DMS114 treated with DMSO at 0.1 percent for 48 hours (cell line): Measurements from ENCODE around the gene GALNS.

Experiments
- DNase-seq: peaks from one replicate; lab custom pipeline; 2025; ENCODE audit not compliant: unreplicated experiment; lab: John Stamatoyannopoulos, UW

Gene GALNS

DNA sequence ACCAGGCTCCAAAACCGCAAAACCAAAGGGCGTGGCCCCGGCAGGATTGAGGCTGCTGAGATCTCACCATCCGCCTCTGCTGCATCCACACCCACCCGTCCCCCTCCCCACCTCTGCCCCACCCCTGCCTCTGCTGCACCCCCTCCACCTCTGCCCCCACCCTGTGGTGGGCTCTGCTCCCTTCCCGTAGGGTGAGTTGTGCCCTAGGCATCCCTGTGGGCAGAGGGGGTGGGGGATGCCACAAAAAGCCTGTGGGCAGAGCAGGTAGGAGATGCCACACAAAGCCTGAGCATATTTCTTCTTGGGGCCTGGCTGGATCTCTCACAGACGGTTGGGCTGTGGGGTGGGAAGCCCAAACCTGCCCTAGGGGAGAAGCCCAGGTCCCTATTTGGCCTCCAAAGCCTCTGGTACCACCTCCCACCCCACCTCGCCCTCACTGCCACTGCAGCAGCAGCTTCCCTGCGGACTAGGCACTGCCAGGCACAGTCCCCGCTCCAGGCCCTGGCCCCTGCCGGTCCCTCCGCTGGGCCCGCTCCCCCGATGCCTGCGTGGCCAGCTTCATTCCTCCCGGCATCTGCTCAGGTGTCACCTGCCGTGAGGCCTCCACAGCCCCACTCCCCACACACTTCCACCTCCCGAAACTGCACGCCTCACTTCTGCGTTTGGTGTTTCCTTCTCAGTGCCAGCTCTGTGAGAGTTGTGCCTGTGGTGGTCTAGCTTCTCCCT, 21.0 kb upstream of the GALNS start:
- no peak for DNase-seq

GRCh38 chr16:88876942-88877526, 20.3 kb upstream of the GALNS start:
- no peak for DNase-seq

DNA sequence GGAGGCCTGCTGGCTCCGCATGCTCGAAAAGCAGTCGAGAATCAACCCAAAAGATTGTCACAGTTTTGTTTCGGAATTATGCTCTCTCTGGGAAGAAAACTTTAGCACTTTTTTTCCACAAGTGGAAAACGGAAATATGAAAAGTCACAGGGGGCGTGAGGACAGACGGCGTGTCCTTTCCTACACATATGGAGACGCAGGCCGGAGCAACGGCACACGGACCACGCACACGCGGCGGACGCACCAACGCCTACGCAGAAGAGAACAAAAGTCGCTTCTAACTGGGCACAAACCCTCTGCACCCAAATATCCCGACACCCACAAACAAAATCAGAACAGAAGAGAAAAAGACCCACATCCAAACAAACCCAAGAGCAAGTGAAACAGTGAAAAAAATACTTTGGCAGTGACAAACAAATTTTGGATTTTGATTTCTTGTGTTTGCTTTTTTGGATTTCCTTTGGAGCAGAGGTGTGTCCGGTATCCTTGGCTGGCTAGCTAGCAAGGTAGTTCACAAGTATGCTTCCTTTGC, 19.0 kb upstream of the GALNS start:
- DNase-seq, result no peak

DNA sequence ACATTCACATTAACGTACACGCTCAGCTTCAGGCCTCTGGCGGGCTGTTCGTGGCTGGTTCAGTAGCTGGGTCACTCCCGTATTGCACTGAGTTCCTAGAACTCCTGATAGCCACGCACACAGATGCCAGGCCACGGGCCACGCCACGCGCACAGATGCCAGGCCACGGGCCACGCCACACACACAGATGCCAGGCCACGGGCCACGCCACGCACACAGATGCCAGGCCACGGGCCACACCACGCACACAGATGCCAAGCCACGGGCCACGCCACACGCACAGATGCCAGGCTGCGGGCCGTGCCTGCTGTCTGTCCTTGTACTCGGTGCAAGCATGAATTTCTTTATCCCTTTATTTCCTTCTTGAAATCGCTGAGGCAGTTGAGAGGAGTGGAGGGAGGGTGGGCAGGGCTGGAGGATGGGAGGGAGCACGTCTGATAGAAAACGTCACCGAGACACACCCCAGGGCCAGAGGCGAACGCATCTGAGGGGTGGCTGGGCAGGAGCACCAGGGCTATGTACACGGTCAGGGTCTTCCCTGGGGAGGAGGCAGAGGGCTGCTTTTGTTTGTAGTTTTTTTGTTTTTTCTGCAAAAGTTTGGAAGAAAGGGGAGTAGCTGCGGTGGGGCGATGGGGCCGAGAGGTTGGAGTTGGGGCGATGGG, 18.3 kb upstream of the GALNS start:
- DNase-seq, result no peak

DNA sequence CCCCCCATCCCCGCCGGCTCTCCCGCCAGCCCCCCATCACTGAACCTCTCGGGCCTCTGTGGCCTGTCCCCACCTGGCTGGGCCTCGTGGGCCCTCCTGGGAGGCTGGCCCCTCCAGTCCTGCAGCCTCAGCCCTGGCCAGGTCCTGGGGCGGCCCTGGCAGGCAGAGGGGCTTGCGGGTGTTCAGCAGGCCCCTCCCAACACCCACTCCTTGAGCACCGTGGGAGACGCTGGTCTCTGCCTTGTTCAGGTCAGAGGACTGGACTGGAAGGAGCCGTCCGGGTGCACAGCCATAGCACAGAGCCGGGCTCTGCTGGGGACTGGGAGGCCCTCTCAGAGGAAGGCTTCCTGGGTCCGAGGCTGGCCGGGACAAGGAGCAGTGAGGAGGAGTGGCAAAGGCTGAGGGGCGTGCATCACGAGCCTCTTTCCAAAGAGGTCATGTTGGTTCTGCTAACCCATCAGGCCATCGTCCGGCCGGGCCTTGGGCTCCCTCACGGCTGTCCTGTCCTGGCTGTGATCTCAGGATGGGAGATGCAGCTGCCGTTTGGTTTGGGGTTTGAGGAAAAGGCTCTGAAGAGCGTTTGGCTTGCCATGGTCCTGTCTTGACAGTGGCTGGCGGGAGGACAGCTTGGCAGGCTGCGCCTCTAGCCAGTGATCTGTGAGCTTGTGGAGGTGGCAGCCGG, 16.0 kb upstream of the GALNS start:
- DNase-seq, result no peak

DNA sequence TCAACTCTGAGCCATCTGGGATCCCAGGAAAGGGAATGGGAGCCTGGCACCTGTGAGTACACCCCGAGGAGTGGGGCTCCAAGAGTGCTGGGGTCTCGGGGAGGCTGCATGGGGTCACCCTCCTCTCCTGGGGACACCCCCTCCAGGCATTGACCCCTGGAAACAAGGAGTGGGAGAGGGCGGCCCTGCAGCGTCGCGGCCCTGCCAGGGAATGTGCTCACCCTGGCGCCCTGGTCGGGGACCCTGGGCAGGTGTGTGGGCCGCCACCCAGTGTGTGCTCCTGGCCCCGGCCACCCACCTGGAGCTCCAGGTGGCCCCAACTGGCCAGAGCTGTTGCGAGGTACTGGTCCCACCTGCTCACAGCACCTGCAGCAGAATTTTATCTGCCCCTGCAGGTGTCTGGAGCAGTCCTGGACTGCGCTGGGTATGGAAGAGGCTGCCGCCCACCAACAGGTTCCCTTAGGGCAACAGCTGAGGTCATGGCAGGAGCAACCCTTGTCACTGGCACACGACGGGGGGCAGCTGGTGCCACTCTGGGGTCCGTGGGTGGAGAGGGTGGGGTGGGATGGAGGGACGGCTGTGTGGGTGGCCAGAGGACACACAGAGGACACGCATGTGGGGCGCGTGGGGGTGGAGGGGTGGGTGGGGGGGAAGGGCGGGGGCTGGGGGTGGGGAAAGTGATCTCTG, 15.1 kb upstream of the GALNS start:
- no peak for DNase-seq

- DNase-seq, result no peak
Measured at GRCh38 chr16:88871349-88871702, 14.6 kb upstream of the GALNS start.

DNA sequence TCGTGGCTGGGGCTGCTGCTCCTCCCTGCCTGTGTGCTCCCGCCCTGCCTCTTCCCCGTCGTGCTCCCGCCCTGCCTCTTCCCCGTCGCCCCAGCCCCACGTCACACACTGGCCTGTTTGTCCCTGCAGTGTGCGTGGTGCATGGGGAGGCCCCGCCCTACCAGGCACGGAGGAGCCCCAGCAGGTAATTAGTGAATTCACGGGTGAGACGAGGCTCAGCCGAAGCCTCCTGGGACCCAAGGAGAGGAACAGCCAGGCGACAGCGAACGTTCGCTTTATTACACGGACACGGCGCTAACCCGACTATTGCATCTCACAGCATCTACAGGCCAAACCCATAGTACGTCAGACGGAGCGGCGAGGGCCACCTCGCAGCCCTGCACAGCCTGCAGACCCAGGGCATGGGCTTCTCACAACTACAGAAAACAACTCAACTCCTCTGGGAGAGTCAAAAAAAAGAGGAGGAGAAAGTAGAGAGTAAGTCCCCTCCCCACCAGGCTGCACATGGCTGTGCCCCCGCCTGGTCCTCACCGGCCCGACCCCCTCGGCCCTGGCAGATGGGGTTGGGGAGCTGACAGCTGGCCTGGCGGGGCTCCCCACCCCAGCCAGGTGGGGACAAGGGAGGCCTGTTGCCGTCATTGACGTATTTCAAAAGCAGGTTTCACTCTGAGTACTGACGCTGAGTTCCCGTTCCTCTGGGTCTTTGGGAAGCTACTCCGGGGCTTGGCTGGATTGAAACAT, 14.0 kb upstream of the GALNS start:
- DNase-seq, result no peak

DNA sequence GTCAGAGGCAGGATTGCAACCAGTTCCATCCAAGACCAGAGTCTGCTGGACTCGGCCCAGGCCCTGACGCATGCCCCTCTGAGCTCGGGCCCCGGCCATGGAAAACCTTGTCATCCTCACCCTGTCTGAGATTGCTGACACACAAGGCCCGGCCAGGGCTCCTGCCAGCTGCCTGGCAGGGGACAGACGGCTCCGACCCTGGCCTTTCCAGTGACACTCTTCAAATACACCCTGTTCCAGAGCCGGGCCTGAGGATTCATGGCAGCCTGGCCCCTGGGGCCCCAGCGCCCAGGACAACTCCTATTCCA, 12.9 kb upstream of the GALNS start:
- no peak for DNase-seq

DNA sequence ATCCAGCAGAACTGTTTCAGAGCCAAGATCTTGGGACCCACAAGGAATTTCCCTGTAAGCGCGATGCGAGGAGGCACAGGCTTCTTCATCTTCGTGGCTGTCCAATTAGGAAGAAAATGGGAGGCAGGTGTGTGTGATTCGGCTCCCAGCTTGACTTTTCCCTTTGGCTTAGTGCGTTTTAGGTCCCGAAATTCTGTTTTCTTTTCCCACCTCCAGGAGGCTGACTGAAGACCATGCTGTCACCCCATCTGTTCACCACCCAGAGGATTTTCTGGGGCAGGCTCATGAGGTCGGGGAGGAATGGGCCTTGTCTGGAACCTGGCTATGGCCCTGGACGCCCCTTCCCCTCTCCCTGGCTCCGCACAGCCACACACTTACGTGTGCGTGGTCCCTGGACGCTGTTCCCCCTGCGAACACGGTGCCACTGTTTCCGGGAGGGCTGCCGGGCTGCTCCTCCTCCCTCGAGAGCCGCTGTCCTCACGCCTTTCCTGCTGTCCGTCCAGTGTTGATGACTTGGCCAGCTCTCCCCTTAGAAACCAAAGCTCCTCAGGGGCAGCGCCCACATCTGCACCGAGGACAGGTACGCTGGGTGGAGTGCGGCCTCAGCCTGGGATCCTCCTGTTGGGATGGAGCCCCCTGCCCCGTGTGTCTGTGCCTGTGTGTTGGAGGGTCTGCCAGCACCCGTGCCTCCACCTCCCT, 12.4 kb upstream of the GALNS start:
- DNase-seq, result no peak

- no peak for DNase-seq
Measured at GRCh38 chr16:88867581-88868246, 11.0 kb upstream of the GALNS start.

- no peak for DNase-seq
Measured at GRCh38 chr16:88866151-88866920, 9.6 kb upstream of the GALNS start, which contains the start of gene PABPN1L. TSS of gene PABPN1L (minus strand) at chr16:88866660. CDS start at chr16:88866606, 54 bp downstream.

- DNase-seq, result no peak
Measured at GRCh38 chr16:88865742-88866141, 9.0 kb upstream of the GALNS start.

DNA sequence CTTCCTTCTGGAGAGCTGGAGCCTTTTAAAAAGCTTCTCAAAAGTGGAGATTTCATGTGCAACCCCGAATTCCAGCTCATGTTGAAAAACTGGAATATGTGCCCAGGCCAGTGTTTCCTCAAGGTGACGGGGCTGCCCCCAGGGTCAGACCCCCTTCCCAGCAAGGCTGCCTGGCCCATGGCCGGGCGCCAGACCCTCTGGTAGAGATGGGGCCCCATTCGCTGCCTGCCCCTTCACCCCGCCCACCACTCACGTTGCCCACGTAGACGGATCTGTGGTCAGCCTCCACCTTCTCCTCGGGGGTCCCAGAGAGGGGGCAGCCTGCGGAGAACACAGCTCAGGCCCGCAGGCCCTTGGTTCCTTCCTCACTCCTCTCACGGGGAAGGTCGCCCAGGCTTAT, 8.6 kb upstream of the GALNS start:
- no peak for DNase-seq

GRCh38 chr16:88864521-88864920, 7.8 kb upstream of the GALNS start:
- DNase-seq, result no peak

DNA sequence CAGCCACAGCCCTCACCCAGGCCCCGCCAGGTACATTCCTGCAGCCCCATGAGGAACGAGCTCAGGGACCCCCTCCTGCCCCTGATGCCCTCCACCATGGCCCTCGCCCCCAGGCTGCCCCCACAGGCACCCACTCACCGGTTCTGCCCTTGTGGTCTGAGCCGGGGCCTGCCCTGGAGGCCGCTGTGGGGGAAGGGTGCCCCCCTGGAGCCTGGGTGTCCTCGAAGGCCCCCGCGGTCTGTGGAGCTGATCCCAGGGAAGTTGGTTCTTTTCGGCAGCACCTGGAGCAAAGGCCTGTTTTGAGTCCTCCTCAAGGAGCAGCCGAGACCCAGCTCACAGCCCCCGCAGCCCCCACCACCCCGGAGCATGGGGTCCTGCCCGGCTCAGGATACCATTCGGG, 7.4 kb upstream of the GALNS start:
- no peak for DNase-seq

DNA sequence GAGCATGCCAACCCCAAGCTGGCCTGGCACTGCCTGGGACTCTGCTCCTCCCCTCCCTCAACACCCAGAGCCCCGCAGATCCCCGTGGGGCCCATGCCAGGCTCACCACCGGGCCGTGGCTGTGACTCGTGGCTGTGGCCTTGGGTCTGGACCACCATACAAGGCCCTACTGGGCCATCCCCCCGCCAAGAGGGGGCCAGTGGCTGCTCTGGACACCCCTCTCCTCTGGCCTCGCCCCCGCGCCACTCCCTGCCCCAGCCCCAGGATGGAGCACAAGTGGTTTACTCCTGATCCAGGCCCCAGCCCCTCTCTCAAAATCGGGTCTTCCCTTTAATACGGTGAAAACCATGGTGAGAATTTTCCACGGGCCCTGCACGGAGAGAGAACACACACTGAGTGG, 6.7 kb upstream of the GALNS start:
- no peak for DNase-seq

DNA sequence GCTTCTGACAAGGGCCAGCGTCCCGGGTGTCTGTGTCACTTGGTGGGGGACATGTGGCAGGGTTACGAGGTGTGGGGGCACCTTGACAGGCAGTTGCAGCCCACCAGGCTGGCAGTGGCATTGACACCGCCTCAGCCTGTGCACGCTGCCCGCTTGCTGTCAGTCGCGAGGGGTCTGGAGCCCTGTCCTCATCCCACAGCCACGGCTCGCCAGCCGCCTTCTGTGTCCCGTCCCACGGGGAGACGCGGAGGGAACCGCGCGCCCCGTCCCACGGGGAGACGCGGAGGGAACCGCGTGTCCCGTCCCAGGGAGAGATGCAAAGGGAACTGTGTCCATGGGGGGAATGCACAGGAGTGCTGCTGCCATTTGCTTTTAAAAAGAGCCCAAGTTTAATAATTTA, 6.2 kb upstream of the GALNS start:
- DNase-seq, result no peak

- DNase-seq, result no peak
Measured at GRCh38 chr16:88861359-88861758, 4.6 kb upstream of the GALNS start.
